Measurements from ENCODE around the gene ZNF614. TPM values are rescaled to one million over a fixed set of nuclear protein-coding genes. Genes with fewer than 3 reads are reported as not detected.
A peak's percentile ranks its signal among the peaks of the same experiment; 100 is the strongest.
"Not testable (repeated sequence)": the region's sequence is repeated elsewhere in the genome, so short reads cannot be mapped to it uniquely, and the experiment has no call there.

Gene ZNF614
- total and polyA plus RNA-seq, 2 of the 13 experiments (the other 11 are each of a cell fraction or from before 2014, with no cell fraction given), result 13.0 to 22.8 TPM

- TF ChIP-seq CREB1 (IDR thresholded peaks at IDR 0.05), result not testable (repeated sequence)
- TF ChIP-seq CREB1 (CRISPR knock-in tag; IDR thresholded peaks at IDR 0.05) (peak; percentile 62), MYC (CRISPR knock-in tag; IDR thresholded peaks at IDR 0.05; ENCODE audit: borderline replicate concordance) (peak; percentile 49; the same call in 1 of the 2 replicates), NAIF1 (CRISPR knock-in tag; IDR thresholded peaks at IDR 0.05; ENCODE audit: borderline replicate concordance) (0 out of 2 replicates have a peak, but pooled peaks have one; percentile 45), ARNTL (CRISPR knock-in tag; IDR thresholded peaks at IDR 0.05) (peak; percentile 57), RARA (CRISPR knock-in tag; IDR thresholded peaks at IDR 0.05) (peak; percentile 44; the same call in 1 of the 2 replicates), IRF2 (CRISPR knock-in tag; IDR thresholded peaks at IDR 0.05) (peak; percentile 68; the same call in 1 of the 2 replicates), SIX1 (CRISPR knock-in tag; IDR thresholded peaks at IDR 0.05; ENCODE audit: borderline replicate concordance) (peak; percentile 40; the same call in 1 of the 2 replicates), TARDBP (CRISPR knock-in tag; IDR thresholded peaks at IDR 0.05) (peak; percentile 60; the same call in 1 of the 2 replicates)
Observed at GRCh38 chr19:52026255-52026990, 1.8 kb downstream of the ZNF614 start (continued).

GRCh38 chr19:52024478-52024877, 3.7 kb downstream of the ZNF614 start:
- in situ Hi-C loops (cut with HindIII; ENCODE audit: extremely low pct_ligation_motif_present, low pct_unique_long_range_greater_than_20kb); H2AFZ ChIP-seq (ENCODE audit: low read length); BruUV-seq (replicated peaks); H4K20me1 ChIP-seq (ENCODE audit: insufficient read depth, low read length); intact Hi-C loops (cut with micrococcal nuclease; ENCODE audit: unreplicated experiment); ATAC-seq; CTCF ChIA-PET (ENCODE audit: low intra/inter-chr PET ratio, low total read pairs); H3K4me3 ChIP-seq (replicated peaks in 1 of 3; ENCODE audit: insufficient read depth in 1 of 3, low read depth in 2 of 3, low read length in 3 of 3); H3K27me3 ChIP-seq (ENCODE audit: control insufficient read depth in 1 of 2, insufficient read depth in 2 of 2, low read length in 2 of 2); H3K9me3 ChIP-seq (ENCODE audit: low read length); H3K9ac ChIP-seq (ENCODE audit: insufficient read depth, low read depth, low read length); TF ChIP-seq NR2F6 (CRISPR knock-in tag; IDR thresholded peaks at IDR 0.05): not testable (repeated sequence)
- peaks cover 67% of the 10 kb centered on the region for H3K79me2 ChIP-seq (ENCODE audit: insufficient read depth, low read length)
- peak overlapping the region; percentile 34; the same call in 1 of the 2 replicates for H3K4me2 ChIP-seq (ENCODE audit: low read depth, low read length)
- peak overlapping the region; percentile 50 for H3K27ac ChIP-seq (ENCODE audit: extremely low read length, insufficient read depth, low read length)
- POLR2A ChIA-PET, result interaction anchor here (1.0 to 1.2 kb wide), 2 partner anchors 10 to 17 kb away, joined by 3 read pairs; partner anchors contain the start of gene ZNF615
- FAIRE-seq (peak; percentile 12), DNase-seq (ENCODE audit: low spot score) (peak; percentile 75)
- peaks cover 63% of the 10 kb centered on the region for H3K4me1 ChIP-seq (ENCODE audit: insufficient read depth, low read length)
- 18% methylated on average over 4 of the region's 4 CpGs for WGBS (ENCODE audit: low lambda C conversion rate)
- H3K36me3 ChIP-seq (replicated peaks in 1 of 2; ENCODE audit: control insufficient read depth in 1 of 2, insufficient read depth in 2 of 2, low read length in 2 of 2), result peaks cover 21 to 50% of the 10 kb centered on the region in 2 experiments
- TF ChIP-seq NR2F6 (IDR thresholded peaks at IDR 0.05), result peak; percentile 38; the same call in 1 of the 2 replicates
- TF ChIP-seq ZNF614 (CRISPR knock-in tag; IDR thresholded peaks at IDR 0.05; ENCODE audit: borderline replicate concordance), result 0 out of 2 replicates have a peak, but pooled peaks have one; percentile 34
- TF ChIP-seq SOX5 (CRISPR knock-in tag; IDR thresholded peaks at IDR 0.05; ENCODE audit: borderline replicate concordance), result peak; percentile 89
- TF ChIP-seq RERE (CRISPR knock-in tag; IDR thresholded peaks at IDR 0.05; ENCODE audit: low read depth), result peak; percentile 66; the same call in 1 of the 2 replicates
- TF ChIP-seq ZNF644 (CRISPR knock-in tag; IDR thresholded peaks at IDR 0.05; ENCODE audit: low read depth), result 0 out of 2 replicates have a peak, but pooled peaks have one; percentile 29
- 0 out of 2 replicates have a peak, but pooled peaks have one; percentile 23 for TF ChIP-seq ZNF362 (CRISPR knock-in tag; IDR thresholded peaks at IDR 0.05; ENCODE audit: borderline replicate concordance)
- TF ChIP-seq IRF2 (CRISPR knock-in tag; IDR thresholded peaks at IDR 0.05), result 0 out of 2 replicates have a peak, but pooled peaks have one; percentile 47
- peak; percentile 57; the same call in 1 of the 2 replicates for TF ChIP-seq DPF2 (CRISPR knock-in tag; IDR thresholded peaks at IDR 0.05; ENCODE audit: borderline replicate concordance, low read depth)

Measured in HepG2 (cell line).